ENCODE data around the gene USP3.

The USP3 gene

DNA sequence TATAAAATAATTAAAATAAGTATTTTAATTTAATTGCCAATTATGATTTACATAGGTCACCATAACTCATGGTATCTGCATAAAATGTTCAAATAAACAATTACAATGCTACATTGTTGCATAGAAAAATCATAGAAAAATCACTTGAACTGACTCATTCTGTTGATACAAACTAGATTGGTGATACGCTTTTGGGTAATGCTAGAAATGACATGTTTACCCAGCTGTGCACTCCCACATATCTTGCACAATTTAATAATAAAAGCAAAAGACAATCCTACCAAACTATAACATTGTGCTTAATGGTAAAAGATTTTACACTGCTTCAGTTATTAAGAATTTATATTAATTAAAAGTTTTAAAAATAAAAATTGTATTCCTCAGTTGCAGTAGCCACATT, 47.0 kb downstream of the USP3 start:
- H3K27ac Mint-ChIP-seq = no peak overlapping the region
- no peaks in the 10 kb centered on the region for H3K9me3 Mint-ChIP-seq
- H3K4me3 Mint-ChIP-seq = no peak overlapping the region
- H3K36me3 Mint-ChIP-seq (ENCODE audit: low read depth) = peaks cover 50% of the 10 kb centered on the region
- H3K4me1 Mint-ChIP-seq (ENCODE audit: low read depth) = peaks cover 57% of the 10 kb centered on the region
- H3K27me3 Mint-ChIP-seq = no peaks in the 10 kb centered on the region
- no peak for DNase-seq

- H3K9me3 Mint-ChIP-seq = no peaks in the 10 kb centered on the region
- peaks cover 56% of the 10 kb centered on the region for H3K4me1 Mint-ChIP-seq (ENCODE audit: low read depth)
- no peak overlapping the region for H3K4me3 Mint-ChIP-seq
- no peak for DNase-seq
- H3K36me3 Mint-ChIP-seq (ENCODE audit: low read depth) = peaks cover 61% of the 10 kb centered on the region
- H3K27ac Mint-ChIP-seq = peak overlapping the region; percentile 82
- H3K27me3 Mint-ChIP-seq = no peaks in the 10 kb centered on the region
Measured at GRCh38 chr15:63553388-63553791, 49.0 kb downstream of the USP3 start.

DNA sequence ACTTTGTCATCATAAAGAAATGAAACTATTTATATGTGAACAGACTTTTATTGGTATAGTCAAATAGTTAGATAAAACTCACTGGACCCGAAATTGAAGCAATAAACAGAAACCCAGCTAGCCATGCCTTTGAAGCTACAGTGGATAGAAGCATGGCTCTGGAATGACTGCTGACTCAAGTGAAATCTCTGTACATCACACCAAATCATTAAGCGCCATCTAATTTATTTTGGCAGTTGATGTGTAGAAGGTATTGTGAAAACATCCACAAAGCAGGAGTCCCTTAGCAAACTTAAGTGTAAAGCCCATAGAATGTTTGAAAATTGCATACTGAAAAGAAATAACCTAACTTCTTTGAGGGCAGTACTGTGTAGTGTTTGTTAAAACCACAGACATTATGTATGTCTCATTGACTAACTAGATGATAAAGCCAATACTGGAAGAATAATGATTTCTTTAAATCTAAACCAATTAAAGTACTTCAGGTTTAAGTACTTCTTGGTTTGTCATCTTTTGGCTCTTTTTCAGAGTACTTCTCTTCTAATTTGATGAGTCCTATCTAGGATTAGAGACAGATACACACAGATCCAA, 50.0 kb downstream of the USP3 start:
- H3K9me3 Mint-ChIP-seq = no peaks in the 10 kb centered on the region

DNA sequence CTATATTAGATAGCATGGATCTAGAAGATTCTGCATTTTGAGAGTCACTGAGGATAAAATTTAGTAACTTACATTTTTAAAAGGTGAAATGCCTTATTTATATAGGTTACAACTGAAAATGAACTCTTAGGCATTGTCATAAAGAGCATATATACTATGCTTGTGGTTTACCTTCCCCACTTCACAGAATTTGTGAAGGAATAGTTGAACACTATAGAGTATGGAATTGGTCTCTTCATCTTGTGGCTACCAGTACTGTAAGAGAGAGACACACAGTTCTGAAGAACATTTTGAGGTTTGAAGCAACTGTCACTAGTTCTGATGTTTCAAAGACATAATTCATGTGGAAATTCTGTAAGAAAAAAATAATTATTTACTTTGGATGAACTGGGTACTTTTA, 51.1 kb downstream of the USP3 start:
- H3K36me3 Mint-ChIP-seq (ENCODE audit: low read depth) = peaks cover 71% of the 10 kb centered on the region

More for the DNA sequence above, 50.0 kb downstream of the USP3 start:
- Mint-ChIP-seq H3K36me3 (ENCODE audit: low read depth) (peaks cover 68% of the 10 kb centered on the region), H3K27me3 (no peaks in the 10 kb centered on the region), H3K27ac (peak overlapping the region; percentile 59), H3K4me1 (ENCODE audit: low read depth) (peaks cover 63% of the 10 kb centered on the region), H3K4me3 (no peak overlapping the region)
- DNase-seq = no peak

GRCh38 chr15:63556246-63556645, 51.9 kb downstream of the USP3 start:
- Mint-ChIP-seq H3K27ac (peak overlapping the region; percentile 59), H3K4me1 (ENCODE audit: low read depth) (peaks cover 74% of the 10 kb centered on the region), H3K36me3 (ENCODE audit: low read depth) (peaks cover 78% of the 10 kb centered on the region), H3K27me3 (no peaks in the 10 kb centered on the region), H3K9me3 (no peaks in the 10 kb centered on the region), H3K4me3 (no peak overlapping the region)
- DNase-seq = no peak

More for the DNA sequence above, 51.1 kb downstream of the USP3 start:
- Mint-ChIP-seq H3K4me1 (ENCODE audit: low read depth) (peaks cover 67% of the 10 kb centered on the region), H3K4me3 (no peak overlapping the region), H3K27me3 (no peaks in the 10 kb centered on the region), H3K27ac (peak overlapping the region; percentile 75), H3K9me3 (no peaks in the 10 kb centered on the region)
- no peak for DNase-seq

- no peak overlapping the region for H3K4me3 Mint-ChIP-seq
- H3K27ac Mint-ChIP-seq = no peak overlapping the region
- no peak for DNase-seq
- no peaks in the 10 kb centered on the region for H3K9me3 Mint-ChIP-seq
- peaks cover 77% of the 10 kb centered on the region for H3K4me1 Mint-ChIP-seq (ENCODE audit: low read depth)
- H3K27me3 Mint-ChIP-seq = no peaks in the 10 kb centered on the region
- H3K36me3 Mint-ChIP-seq (ENCODE audit: low read depth) = peaks cover 83% of the 10 kb centered on the region
Measured at GRCh38 chr15:63556736-63557135, 52.3 kb downstream of the USP3 start.

- no peak for DNase-seq
- Mint-ChIP-seq H3K9me3 (no peaks in the 10 kb centered on the region), H3K4me1 (ENCODE audit: low read depth) (peaks cover 55% of the 10 kb centered on the region), H3K36me3 (ENCODE audit: low read depth) (peaks cover 92% of the 10 kb centered on the region), H3K27me3 (no peaks in the 10 kb centered on the region), H3K4me3 (no peak overlapping the region), H3K27ac (peak overlapping the region; percentile 87)
Measured at GRCh38 chr15:63559753-63560152, 55.4 kb downstream of the USP3 start.

DNA sequence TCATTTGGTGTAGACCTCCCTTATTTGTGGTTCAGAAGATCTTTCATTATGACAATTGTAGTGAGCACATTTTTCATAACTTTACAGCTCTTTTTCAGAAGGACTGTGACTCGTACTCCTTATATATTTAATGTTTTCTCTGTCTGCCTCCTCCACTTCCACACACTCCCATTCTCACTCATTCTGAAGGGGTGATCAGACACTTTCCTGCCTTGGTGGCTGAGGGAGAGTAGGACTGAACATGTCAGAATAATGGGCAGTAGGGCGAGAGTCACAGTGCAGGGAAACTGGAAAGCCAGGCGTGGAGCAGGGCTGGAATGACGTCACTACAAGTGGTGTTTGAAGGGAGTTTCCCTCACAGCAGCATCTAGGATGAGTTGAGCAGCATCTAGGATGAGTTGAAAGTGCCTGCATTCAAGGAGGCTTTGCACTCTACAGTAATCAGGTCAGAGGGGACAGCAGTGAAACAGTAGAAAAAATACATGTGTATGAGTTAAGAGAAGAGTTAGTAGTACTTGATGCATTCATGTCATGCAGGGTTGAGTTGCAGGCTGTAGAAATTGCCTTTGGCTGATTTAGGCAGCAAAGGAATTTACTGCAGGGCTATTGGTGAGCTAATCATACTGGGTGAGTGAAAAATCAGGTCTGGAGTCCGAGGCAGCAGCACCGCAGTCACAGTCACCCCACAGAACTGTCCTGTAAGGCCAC, 56.5 kb downstream of the USP3 start:
- peaks cover 92% of the 10 kb centered on the region for H3K36me3 Mint-ChIP-seq (ENCODE audit: low read depth)
- no peaks in the 10 kb centered on the region for H3K27me3 Mint-ChIP-seq
- DNase-seq = peak; percentile 47
- peaks cover 52% of the 10 kb centered on the region for H3K4me1 Mint-ChIP-seq (ENCODE audit: low read depth)
- no peak overlapping the region for H3K4me3 Mint-ChIP-seq
- no peaks in the 10 kb centered on the region for H3K9me3 Mint-ChIP-seq
- H3K27ac Mint-ChIP-seq = peak overlapping the region; percentile 87

GRCh38 chr15:63564093-63564492, 59.7 kb downstream of the USP3 start:
- H3K36me3 Mint-ChIP-seq (ENCODE audit: low read depth) = peaks cover 86% of the 10 kb centered on the region
- H3K4me3 Mint-ChIP-seq = no peak overlapping the region
- peaks cover 51% of the 10 kb centered on the region for H3K4me1 Mint-ChIP-seq (ENCODE audit: low read depth)
- H3K9me3 Mint-ChIP-seq = no peaks in the 10 kb centered on the region
- no peaks in the 10 kb centered on the region for H3K27me3 Mint-ChIP-seq
- no peak for DNase-seq
- peak overlapping the region; percentile 23 for H3K27ac Mint-ChIP-seq

DNA sequence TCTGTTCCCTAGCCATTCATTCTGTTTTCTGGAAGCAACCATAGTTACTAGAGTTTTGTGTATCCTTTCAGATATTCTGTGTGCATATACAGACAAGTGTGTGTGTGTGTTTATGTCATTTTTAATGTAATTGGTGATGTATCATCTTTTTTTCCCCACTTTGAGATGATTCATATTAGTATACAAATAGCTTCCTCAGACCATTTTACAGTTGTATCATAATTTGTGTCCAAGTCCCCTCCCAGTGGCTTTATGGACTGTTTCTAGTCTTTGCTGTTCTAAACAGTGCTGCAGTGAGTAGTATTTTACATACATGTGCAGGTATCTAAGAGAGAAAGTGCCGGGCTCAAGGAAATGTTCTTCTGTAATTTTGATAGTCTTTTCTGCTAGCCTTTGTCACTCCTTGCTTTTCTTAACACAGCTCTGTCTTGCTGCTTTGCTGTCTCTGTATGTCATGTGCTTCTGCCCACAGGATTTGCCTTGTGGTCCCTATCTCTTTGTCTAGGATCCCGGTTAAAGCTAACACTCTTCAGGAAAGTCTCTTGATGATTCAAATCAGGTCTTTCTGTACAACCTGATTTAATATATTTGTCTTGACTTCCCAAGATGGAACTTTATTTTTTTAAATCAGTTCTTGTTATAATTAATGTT, 61.3 kb downstream of the USP3 start:
- no peak for DNase-seq
- Mint-ChIP-seq H3K36me3 (ENCODE audit: low read depth) (peaks cover 86% of the 10 kb centered on the region), H3K27me3 (no peaks in the 10 kb centered on the region), H3K4me3 (no peak overlapping the region), H3K4me1 (ENCODE audit: low read depth) (peaks cover 38% of the 10 kb centered on the region), H3K27ac (peak overlapping the region; percentile 75), H3K9me3 (no peaks in the 10 kb centered on the region)

GRCh38 chr15:63572749-63573464, 68.5 kb downstream of the USP3 start:
- Mint-ChIP-seq H3K4me1 (ENCODE audit: low read depth) (peaks cover 26% of the 10 kb centered on the region), H3K27me3 (no peaks in the 10 kb centered on the region), H3K27ac (peak overlapping the region; percentile 17), H3K9me3 (no peaks in the 10 kb centered on the region), H3K4me3 (no peak overlapping the region), H3K36me3 (ENCODE audit: low read depth) (peaks cover 89% of the 10 kb centered on the region)
- no peak for DNase-seq

DNA sequence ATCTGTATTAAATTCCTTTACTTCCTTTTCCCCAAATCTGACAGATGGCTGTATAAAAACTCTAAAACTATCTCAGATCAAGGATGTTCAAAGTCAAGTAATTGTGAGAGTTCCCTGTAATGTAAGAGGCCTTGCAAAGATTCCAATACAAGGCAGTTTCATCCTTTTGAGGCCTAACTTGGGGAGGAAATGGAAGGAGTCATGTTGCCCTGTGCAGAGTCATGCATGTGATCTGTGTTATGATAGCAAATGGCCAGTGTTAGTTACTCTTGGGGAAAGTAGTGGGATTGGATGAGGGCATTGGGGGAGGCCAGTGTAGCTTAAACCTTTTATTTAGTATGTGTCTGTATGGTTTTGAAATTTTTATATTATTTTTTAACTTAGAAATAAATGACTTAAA, 69.1 kb downstream of the USP3 start:
- H3K27me3 Mint-ChIP-seq = no peaks in the 10 kb centered on the region
- no peaks in the 10 kb centered on the region for H3K9me3 Mint-ChIP-seq

DNA sequence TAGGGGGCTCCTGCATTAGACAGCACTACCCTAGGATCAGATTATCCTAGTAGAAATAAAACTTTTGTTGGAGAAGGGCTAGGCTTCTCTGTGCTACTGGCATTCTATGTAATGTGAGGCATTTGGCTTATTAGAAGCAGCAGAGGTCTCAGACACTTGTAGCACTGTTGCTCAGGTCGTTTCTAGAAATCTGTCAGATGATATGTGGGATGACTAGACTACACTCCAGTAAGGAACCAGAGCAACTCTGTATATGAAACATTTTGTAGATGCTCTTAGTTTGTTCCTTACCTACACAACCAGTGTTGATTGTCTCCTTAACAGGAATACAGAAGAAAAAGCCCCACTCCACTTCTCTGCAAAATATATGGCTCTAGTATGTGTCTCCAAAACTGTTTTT, 70.9 kb downstream of the USP3 start:
- Mint-ChIP-seq H3K36me3 (ENCODE audit: low read depth) (peaks cover 80% of the 10 kb centered on the region), H3K4me1 (ENCODE audit: low read depth) (peaks cover 21% of the 10 kb centered on the region), H3K9me3 (no peaks in the 10 kb centered on the region), H3K27ac (peak overlapping the region; percentile 66), H3K4me3 (no peak overlapping the region), H3K27me3 (no peaks in the 10 kb centered on the region)
- DNase-seq = no peak

More for the DNA sequence above, 69.1 kb downstream of the USP3 start:
- Mint-ChIP-seq H3K4me1 (ENCODE audit: low read depth) (peaks cover 24% of the 10 kb centered on the region), H3K27ac (peak overlapping the region; percentile 35), H3K36me3 (ENCODE audit: low read depth) (peaks cover 83% of the 10 kb centered on the region), H3K4me3 (no peak overlapping the region)
- no peak for DNase-seq

- Mint-ChIP-seq H3K4me1 (ENCODE audit: low read depth) (peaks cover 24% of the 10 kb centered on the region), H3K4me3 (no peak overlapping the region), H3K27me3 (no peaks in the 10 kb centered on the region), H3K27ac (peak overlapping the region; percentile 45), H3K9me3 (no peaks in the 10 kb centered on the region), H3K36me3 (ENCODE audit: low read depth) (peaks cover 75% of the 10 kb centered on the region)
- no peak for DNase-seq
Measured at GRCh38 chr15:63576441-63576840, 72.0 kb downstream of the USP3 start.
